GM23248 (cell line): ENCODE measurements around the gene UCKL1.

ENCODE experiments used
- EZH2 ChIP-seq: fragments of 200-600 bp; sonication (generic); IDR thresholded peaks from 2 replicates; pipeline ENCODE4 v1.6.1; 2018; ENCODE audit warnings: antibody characterized with exemption, mild to moderate bottlenecking; ENCODE audit not compliant: insufficient read depth, poor library complexity, severe bottlenecking
- EZH2phosphoT487 ChIP-seq: fragments of 200-600 bp; sonication (generic); IDR thresholded peaks from 2 replicates; pipeline ENCODE4 v1.6.1; 2018; ENCODE audit warnings: antibody characterized with exemption, moderate library complexity, mild to moderate bottlenecking, low read depth; ENCODE audit not compliant: insufficient read depth

DNA sequence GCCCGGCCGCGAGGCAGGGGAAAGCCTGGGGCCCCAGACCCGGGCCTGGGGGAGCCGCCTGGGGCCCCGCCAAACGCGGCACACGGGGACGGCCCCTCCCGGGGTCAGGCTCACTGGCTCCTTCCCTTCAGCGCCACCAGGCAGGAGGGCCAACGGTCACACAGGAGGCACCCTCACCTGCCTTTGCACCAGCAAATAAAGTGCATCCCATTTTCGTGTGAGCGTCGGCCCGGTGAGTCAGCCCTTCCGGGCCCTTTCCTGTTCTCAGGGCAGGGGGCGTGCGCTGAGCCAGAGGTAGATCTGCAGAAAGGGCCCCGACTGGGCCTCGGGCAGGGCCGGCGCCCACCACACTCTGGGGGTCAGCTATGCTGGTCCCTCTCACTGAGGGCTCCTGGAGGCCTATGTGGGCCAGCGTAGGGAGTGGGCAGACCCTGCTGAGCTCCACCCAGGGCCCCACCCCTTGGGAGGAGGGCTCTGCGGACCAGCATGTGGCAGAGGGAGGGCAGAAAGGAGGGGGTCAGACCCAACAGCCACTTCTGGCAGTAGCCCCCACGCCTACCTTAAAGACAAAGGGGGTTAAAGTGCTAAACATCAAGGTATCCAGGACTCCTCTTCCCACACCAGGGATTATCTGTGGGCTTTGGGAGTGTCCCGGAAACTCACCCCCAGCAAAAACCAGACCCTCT lies 931 bp upstream of the UCKL1 start:
- no peak for TF ChIP-seq EZH2
- no peak for TF ChIP-seq EZH2phosphoT487
